Right lobe of liver (tissue), 6 donors: ENCODE results near the gene MYRF. TPM values are rescaled to one million over a fixed set of nuclear protein-coding genes. Genes with fewer than 3 reads are reported as not detected.

Experiments
- ATAC-seq, 4 donors: fragments of 200-7000 bp; cut with Tn5 transposase; one replicate each; pipeline ENCODE4 v1.9.1; 2020; ENCODE audit warnings: mild to moderate bottlenecking in 4 of 4, moderate library complexity in 4 of 4
- DNase-seq, 3 donors: peaks; one replicate each; pipeline ENCODE4 v3.0.0-alpha.2; 2020
- H3K27ac ChIP-seq, 3 donors: fragments of 200-600 bp; one replicate each; pipeline ENCODE4 v1.8.0; 2022
- H3K27me3 ChIP-seq, 2 donors: fragments of 200-600 bp; one replicate each; pipeline ENCODE4 v1.8.0; 2022
- H3K36me3 ChIP-seq, 4 donors: fragments of 200-600 bp; sonication (generic) in 1 of 4; one replicate each; pipeline versions ENCODE4 v1.5.1 to v1.8.0; 2017 to 2022; ENCODE audit warnings: control low read depth in 1 of 4
- H3K4me1 ChIP-seq, 4 donors: fragments of 200-600 bp; sonication (generic) in 1 of 4; one replicate each; pipeline versions ENCODE4 v1.5.1 to v1.8.0; 2017 to 2022; ENCODE audit warnings: control low read depth in 1 of 4
- H3K4me3 ChIP-seq, 3 donors: fragments of 200-600 bp; one replicate each; pipeline ENCODE4 v1.8.0; 2022
- H3K9me3 ChIP-seq, 4 donors: fragments of 200-600 bp; sonication (generic) in 1 of 4; one replicate each; pipeline versions ENCODE4 v1.5.1 to v1.8.0; 2017 to 2022; ENCODE audit warnings: control low read depth in 1 of 4
- POLR2A ChIP-seq: fragments of 450-650 bp; IDR thresholded peaks from one replicate; pipeline ENCODE4 v1.6.1; 2017; ENCODE audit warnings: antibody characterized with exemption, mild to moderate bottlenecking
- WGBS: methylation state at CpG from one replicate; pipeline ENCODE4 v1.1.6; 2018; ENCODE audit warnings: low coverage, low lambda C conversion rate; ENCODE audit not compliant: insufficient coverage; ENCODE audit errors: missing lambda C conversion rate; 5-methylcytosine and 5-hydroxymethylcytosine counted together
- intact Hi-C, 2 donors: fragments of 100-400 bp; cut with DNase I; formaldehyde crosslinking; loops; one replicate each; pipeline versions ENCODE4 v1.11.2 to v1.14.1; 2022
- total RNA-seq, 6 experiments: library from RNA; depleted of rRNA in 2 of 6; stranded (reverse); fragments of >200 nt in 2 of 6; fragmentation: NEBNext Ultra II Directional in 3 of 6; extraction: Animal tissue kit (Norgen Biotek cat#: 25700) in 3 of 6; gene quantifications; one replicate each; pipeline versions ENCODE4 v1.1.0 to v1.2.4, GENCODE V29; 2016 to 2023
- TF ChIP-seq, protein P1 (sequence below), 4 donors: fragments of 200-600 bp in 3 of 4; fragments of 450-650 bp in 1 of 4; IDR thresholded peaks; one replicate each; pipeline versions ENCODE4 v1.5.1 to v1.8.0; 2016 to 2022; ENCODE audit warnings: antibody characterized with exemption in 4 of 4, mild to moderate bottlenecking in 2 of 4
- donor health status: DM: no; HTN: yes; CAD: no.
- donor health status: DM: no; HTN: no; CAD: no.
- donor health status: DM: no; HTN: no; CAD: no.
- donor health status: DM: no; HTN: yes; CAD: no.
- donor health status: DM: no; HTN: yes; CAD: no.

The MYRF gene
- total RNA-seq, 6 experiments from 2014 or later: 7.6 to 16.4 (median 11.6) TPM

GRCh38 chr11:61720597-61720996 is 31.8 kb upstream of the MYRF start:
- H3K4me1 ChIP-seq: no peaks in the 10 kb centered on the region
- H3K4me3 ChIP-seq: no peak overlapping the region
- WGBS: 50% methylated on average over 2 of the region's 20 CpGs
- no peak for ATAC-seq
- DNase-seq: no peak
- H3K36me3 ChIP-seq: no peaks in the 10 kb centered on the region
- H3K27me3 ChIP-seq: no peaks in the 10 kb centered on the region
- intact Hi-C loops: no loop called here
- no peaks in the 10 kb centered on the region for H3K9me3 ChIP-seq
- TF ChIP-seq, protein P1, sequence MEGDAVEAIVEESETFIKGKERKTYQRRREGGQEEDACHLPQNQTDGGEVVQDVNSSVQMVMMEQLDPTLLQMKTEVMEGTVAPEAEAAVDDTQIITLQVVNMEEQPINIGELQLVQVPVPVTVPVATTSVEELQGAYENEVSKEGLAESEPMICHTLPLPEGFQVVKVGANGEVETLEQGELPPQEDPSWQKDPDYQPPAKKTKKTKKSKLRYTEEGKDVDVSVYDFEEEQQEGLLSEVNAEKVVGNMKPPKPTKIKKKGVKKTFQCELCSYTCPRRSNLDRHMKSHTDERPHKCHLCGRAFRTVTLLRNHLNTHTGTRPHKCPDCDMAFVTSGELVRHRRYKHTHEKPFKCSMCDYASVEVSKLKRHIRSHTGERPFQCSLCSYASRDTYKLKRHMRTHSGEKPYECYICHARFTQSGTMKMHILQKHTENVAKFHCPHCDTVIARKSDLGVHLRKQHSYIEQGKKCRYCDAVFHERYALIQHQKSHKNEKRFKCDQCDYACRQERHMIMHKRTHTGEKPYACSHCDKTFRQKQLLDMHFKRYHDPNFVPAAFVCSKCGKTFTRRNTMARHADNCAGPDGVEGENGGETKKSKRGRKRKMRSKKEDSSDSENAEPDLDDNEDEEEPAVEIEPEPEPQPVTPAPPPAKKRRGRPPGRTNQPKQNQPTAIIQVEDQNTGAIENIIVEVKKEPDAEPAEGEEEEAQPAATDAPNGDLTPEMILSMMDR (IDR thresholded peaks at IDR 0.05): no peak
- no peak for TF ChIP-seq POLR2A
- no peak overlapping the region for H3K27ac ChIP-seq

DNA sequence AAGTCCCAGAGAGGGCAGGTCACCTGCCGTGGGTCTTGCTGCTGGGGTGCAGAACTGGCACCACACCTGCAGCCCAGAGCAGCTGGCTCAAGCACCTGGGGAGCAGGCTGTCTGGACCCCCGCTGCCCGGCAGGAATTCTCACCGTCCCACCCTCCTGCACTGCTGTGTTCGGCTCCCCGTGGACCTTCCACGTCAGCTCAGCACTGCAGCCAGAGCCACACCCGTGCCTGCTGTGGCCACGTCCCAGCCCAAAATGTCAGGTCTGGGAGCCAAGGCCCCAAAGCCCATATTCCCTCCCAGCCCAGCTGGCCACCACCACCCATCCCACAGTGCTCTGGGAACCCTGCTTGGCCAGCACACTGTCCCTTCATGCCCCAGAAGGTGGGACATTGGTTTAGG is 28.0 kb upstream of the MYRF start:
- WGBS: no CpG with 5 or more reads among the region's 9 CpGs
- TF ChIP-seq, protein P1 (IDR thresholded peaks at IDR 0.05): no peak
- TF ChIP-seq POLR2A: no peak
- H3K9me3 ChIP-seq: no peaks in the 10 kb centered on the region
- intact Hi-C loops: no loop called here
- H3K36me3 ChIP-seq: no peaks in the 10 kb centered on the region
- ATAC-seq (no peak), DNase-seq (no peak)
- H3K4me1 ChIP-seq: no peaks in the 10 kb centered on the region
- H3K4me3 ChIP-seq: no peak overlapping the region
- no peaks in the 10 kb centered on the region for H3K27me3 ChIP-seq
- H3K27ac ChIP-seq: no peak overlapping the region

- ATAC-seq: no peak
- Histone ChIP-seq H3K4me3 (no peak overlapping the region), H3K36me3 (no peaks in the 10 kb centered on the region), H3K27ac (no peak overlapping the region), H3K27me3 (no peaks in the 10 kb centered on the region), H3K9me3 (no peaks in the 10 kb centered on the region), H3K4me1 (no peaks in the 10 kb centered on the region)
- no CpG with 5 or more reads among the region's 12 CpGs for WGBS
- intact Hi-C loops: no loop called here
- no peak for DNase-seq
- TF ChIP-seq, protein P1 (IDR thresholded peaks at IDR 0.05): no peak
- TF ChIP-seq POLR2A: no peak
Measured at GRCh38 chr11:61725781-61726231, 26.6 kb upstream of the MYRF start.

GRCh38 chr11:61726775-61727174 is 25.7 kb upstream of the MYRF start:
- H3K9me3 ChIP-seq: no peaks in the 10 kb centered on the region
- H3K4me1 ChIP-seq: no peaks in the 10 kb centered on the region
- DNase-seq (no peak), ATAC-seq (no peak)
- no peaks in the 10 kb centered on the region for H3K36me3 ChIP-seq
- no peak overlapping the region for H3K27ac ChIP-seq
- WGBS: 79% methylated on average over 7 of the region's 13 CpGs
- intact Hi-C loops: no loop called here
- no peak for TF ChIP-seq POLR2A
- TF ChIP-seq, protein P1 (IDR thresholded peaks at IDR 0.05): no peak
- H3K27me3 ChIP-seq: no peaks in the 10 kb centered on the region
- no peak overlapping the region for H3K4me3 ChIP-seq

- DNase-seq: no peak
- ATAC-seq: no peak
- Histone ChIP-seq H3K36me3 (no peaks in the 10 kb centered on the region), H3K4me3 (no peak overlapping the region), H3K9me3 (no peaks in the 10 kb centered on the region), H3K27ac (no peak overlapping the region), H3K4me1 (no peaks in the 10 kb centered on the region), H3K27me3 (no peaks in the 10 kb centered on the region)
- TF ChIP-seq, protein P1 (IDR thresholded peaks at IDR 0.05): no peak
- no peak for TF ChIP-seq POLR2A
- no CpG with 5 or more reads among the region's 3 CpGs for WGBS
- intact Hi-C loops: no loop called here
Measured at GRCh38 chr11:61727401-61727811, 25.0 kb upstream of the MYRF start.
